Fibroblast of lung (primary cell): ENCODE measurements around the gene KHNYN.

Experiments used
- CTCF ChIP-seq, 2 donors: IDR thresholded peaks in 1 of 2; conservative IDR thresholded peaks in 1 of 2; 1 replicate in 1 of 2; 2 replicates in 1 of 2; pipeline ENCODE4 v1.5.1; 2011 to 2012; ENCODE audit warnings: low read length in 2 of 2, control low read depth in 1 of 2, inconsistent platforms in 1 of 2, low read depth in 1 of 2, mild to moderate bottlenecking in 1 of 2
- EZH2 ChIP-seq: IDR thresholded peaks from 2 replicates; pipeline ENCODE4 v1.5.1; 2012; ENCODE audit warnings: low read length, control low read depth, mild to moderate bottlenecking; ENCODE audit errors: missing control alignments

GRCh38 chr14:24465805-24466204, 36.1 kb downstream of the KHNYN start:
- no peak for TF ChIP-seq CTCF (conservative IDR thresholded peaks at IDR 0.05 in 1 of 2, IDR thresholded peaks at IDR 0.05 in 1 of 2; ENCODE audit: low read depth in 1 of 2, low read length in 2 of 2)
- no peak for TF ChIP-seq EZH2
